Ovary (tissue), 9 donors: ENCODE data around the gene RHBDF2. TPM values are rescaled to one million over a fixed set of nuclear protein-coding genes. Genes with fewer than 3 reads are reported as not detected.

ENCODE experiments used
- DNase-seq, 5 donors: peaks; one replicate each; pipeline ENCODE4 v3.0.0-alpha.2; 2019 to 2020
- H3K27ac ChIP-seq, 2 donors: fragments of 200-600 bp; one replicate each; pipeline versions ENCODE4 v1.5.1 to v1.8.0; 2019 to 2022
- H3K27me3 ChIP-seq: fragments of 200-600 bp; one replicate; pipeline ENCODE4 v1.8.0; 2022
- H3K36me3 ChIP-seq: fragments of 200-600 bp; sonication (generic); one replicate; pipeline ENCODE4 v1.5.1; 2019
- H3K4me1 ChIP-seq: one replicate; pipeline ENCODE4 v1.8.1; 2013; ENCODE audit warnings: mild to moderate bottlenecking, moderate library complexity; ENCODE audit not compliant: insufficient read depth
- H3K4me3 ChIP-seq: fragments of 200-600 bp; sonication (generic); one replicate; pipeline ENCODE4 v1.5.1; 2017
- H3K9me3 ChIP-seq, 2 donors: fragments of 200-600 bp in 1 of 2; sonication (generic) in 1 of 2; one replicate each; pipeline versions ENCODE4 v1.5.1 to v1.8.1; 2013 to 2019; ENCODE audit warnings: mild to moderate bottlenecking in 1 of 2, moderate library complexity in 1 of 2
- CTCF ChIP-seq, 3 donors: fragments of 450-650 bp in 2 of 3; fragments of 200-600 bp in 1 of 3; IDR thresholded peaks; one replicate each; pipeline versions ENCODE4 v1.5.1 to v1.8.0; 2016 to 2022; ENCODE audit warnings: antibody characterized with exemption in 3 of 3, mild to moderate bottlenecking in 1 of 3
- EP300 ChIP-seq: sonication (generic); formaldehyde crosslinking; IDR thresholded peaks from one replicate; pipeline ENCODE4 v1.6.1; 2017; ENCODE audit warnings: antibody characterized with exemption
- POLR2A ChIP-seq: fragments of 450-650 bp; IDR thresholded peaks from one replicate; pipeline ENCODE4 v1.6.1; 2017; ENCODE audit warnings: antibody characterized with exemption, mild to moderate bottlenecking, moderate library complexity
- WGBS, 3 donors: extraction: QIAGEN DNeasy Blood & Tissue Kit in 1 of 3; methylation state at CpG; one replicate each; pipeline versions ENCODE4 v1.1.5 to v1.1.7; 2013 to 2017; 5-methylcytosine and 5-hydroxymethylcytosine counted together
- intact Hi-C, 4 donors: fragments of 100-400 bp; cut with DNase I; formaldehyde crosslinking; loops; one replicate each; pipeline versions ENCODE4 v1.11.0 to v1.15.1; 2022 to 2023
- polyA plus RNA-seq, 2 donors: library from polyadenylated mRNA; stranded (reverse); fragments of 200-250 nt in 1 of 2; fragments of 350-450 nt in 1 of 2; fragmentation: Illumina TruSeq in 1 of 2; extraction: RNeasy Lipid Tissue Mini Kit (QIAGEN cat#74804) in 1 of 2; gene quantifications; one replicate each; pipeline ENCODE4 v1.2.3, GENCODE V29; 2013 to 2014
- total RNA-seq, 7 donors: library from RNA; depleted of rRNA in 2 of 7; stranded (reverse); fragments of >200 nt in 2 of 7; fragmentation: NEBNext Ultra II Directional in 3 of 7; extraction: Animal tissue kit (Norgen Biotek cat#: 25700) in 3 of 7; gene quantifications; one replicate each; pipeline versions ENCODE4 v1.1.0 to v1.2.4, GENCODE V29; 2016 to 2023
- donor health status: DM: no; HTN: no; CAD: no; lungs with moderate emphysema.
- donor health status: DM: no; HTN: no; CAD: no.
- donor health status: Bipolar disorder and iron deficiency.
- donor health status: DM: yes; HTN: yes; CAD: no.
- donor health status: DM: no; HTN: no; CAD: no.
- donor health status: DM: yes; HTN: yes; CAD: no.

Gene RHBDF2
- total and polyA plus RNA-seq, 9 donors, result 3.3 to 39.9 (median 19.5) TPM

DNA sequence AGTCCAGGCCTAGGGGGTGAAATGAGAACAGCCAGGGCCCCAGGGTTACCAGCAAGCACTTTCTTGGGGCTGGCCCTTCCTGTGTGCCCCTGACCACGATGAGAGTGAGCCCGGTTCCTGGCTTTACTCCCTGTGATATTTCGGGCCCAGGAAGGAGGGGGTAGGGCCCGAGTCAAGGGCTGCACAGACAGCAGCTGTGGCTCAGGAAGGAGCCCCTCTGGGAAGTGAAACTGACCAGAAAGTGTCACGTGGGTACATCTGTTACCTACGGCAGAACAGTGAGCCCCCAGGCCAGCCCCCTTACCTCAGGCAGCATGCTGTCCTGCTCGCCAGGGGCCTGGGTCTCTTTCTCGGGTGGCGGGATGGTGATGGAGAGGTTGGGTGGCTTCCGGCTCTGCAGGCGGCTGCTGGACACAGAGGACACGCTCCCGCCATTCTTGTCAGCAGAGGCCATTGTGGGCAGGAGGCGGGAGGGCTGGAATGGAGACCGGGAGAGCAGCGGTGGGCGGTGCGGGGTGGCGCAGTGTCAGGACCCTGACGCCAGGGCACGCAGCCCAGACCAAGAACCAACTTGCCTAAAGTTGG is 20.1 kb downstream of the RHBDF2 start:
- DNase-seq, result peak in 2 of 5 donors; percentile 33 to 61
- no peaks in the 10 kb centered on the region for H3K27me3 ChIP-seq
- H3K4me1 ChIP-seq, result peaks cover 6% of the 10 kb centered on the region
- H3K4me3 ChIP-seq, result no peak overlapping the region
- intact Hi-C loops, result no loop called here
- peak overlapping the region; percentile 72 to 77 for H3K27ac ChIP-seq
- no peaks in the 10 kb centered on the region for H3K9me3 ChIP-seq
- H3K36me3 ChIP-seq, result no peaks in the 10 kb centered on the region
- WGBS, 3 donors, result 66 to 77% (median 67%) methylated on average over 18 to 21 of the region's 21 CpGs
- no peak for TF ChIP-seq CTCF (IDR thresholded peaks at IDR 0.05)
- no peak for TF ChIP-seq EP300
- TF ChIP-seq POLR2A, result no peak

GRCh38 chr17:76480632-76481031 is 20.6 kb downstream of the RHBDF2 start:
- 14 to 24% (median 19%) methylated on average over 15 of the region's 15 CpGs for WGBS, 3 donors
- no peaks in the 10 kb centered on the region for H3K9me3 ChIP-seq
- TF ChIP-seq EP300, result no peak
- no peak for TF ChIP-seq POLR2A
- no peak for TF ChIP-seq CTCF (IDR thresholded peaks at IDR 0.05)
- peak; percentile 55 to 75 (median 67) for DNase-seq
- intact Hi-C loops, result no loop called here
- H3K27ac ChIP-seq, result peak overlapping the region; percentile 72 to 77
- H3K36me3 ChIP-seq, result no peaks in the 10 kb centered on the region
- no peak overlapping the region for H3K4me3 ChIP-seq
- no peaks in the 10 kb centered on the region for H3K27me3 ChIP-seq
- H3K4me1 ChIP-seq, result peaks cover 6% of the 10 kb centered on the region

DNA sequence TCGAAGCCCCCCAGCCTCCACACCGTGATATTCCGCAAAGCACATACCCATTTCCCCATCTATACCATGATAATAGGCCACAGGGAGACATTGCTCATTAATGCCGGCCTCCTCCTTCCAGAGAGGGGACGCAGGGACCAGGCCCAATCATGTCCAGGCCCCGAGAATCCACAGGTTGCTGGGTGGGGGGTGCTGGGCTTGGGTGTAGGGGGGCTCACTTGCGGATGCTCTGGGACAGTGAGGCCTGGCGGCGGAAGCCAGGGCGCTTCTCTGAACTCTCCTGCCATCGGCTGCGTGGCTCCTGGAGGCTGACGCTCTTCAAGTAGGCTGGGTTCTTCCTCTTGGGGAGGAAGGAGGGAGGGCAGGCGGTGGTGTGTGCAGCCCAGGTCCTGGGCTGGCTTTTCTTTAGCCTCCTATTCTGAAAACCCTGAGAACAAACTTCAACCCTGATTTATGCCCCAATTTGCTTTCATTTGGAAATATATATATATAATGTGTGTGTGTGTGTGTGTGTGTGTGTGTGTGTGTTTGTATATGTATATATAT is 21.6 kb downstream of the RHBDF2 start:
- H3K9me3 ChIP-seq, result no peaks in the 10 kb centered on the region
- peaks cover 6% of the 10 kb centered on the region for H3K4me1 ChIP-seq
- H3K27me3 ChIP-seq, result no peaks in the 10 kb centered on the region
- TF ChIP-seq CTCF (IDR thresholded peaks at IDR 0.05) (no peak), POLR2A (no peak), EP300 (no peak)
- H3K36me3 ChIP-seq, result no peaks in the 10 kb centered on the region
- intact Hi-C loops, result no loop called here
- DNase-seq, result no peak
- H3K27ac ChIP-seq, result no peak overlapping the region
- 90 to 93% (median 91%) methylated on average over 14 of the region's 14 CpGs for WGBS, 3 donors
- no peak overlapping the region for H3K4me3 ChIP-seq

DNA sequence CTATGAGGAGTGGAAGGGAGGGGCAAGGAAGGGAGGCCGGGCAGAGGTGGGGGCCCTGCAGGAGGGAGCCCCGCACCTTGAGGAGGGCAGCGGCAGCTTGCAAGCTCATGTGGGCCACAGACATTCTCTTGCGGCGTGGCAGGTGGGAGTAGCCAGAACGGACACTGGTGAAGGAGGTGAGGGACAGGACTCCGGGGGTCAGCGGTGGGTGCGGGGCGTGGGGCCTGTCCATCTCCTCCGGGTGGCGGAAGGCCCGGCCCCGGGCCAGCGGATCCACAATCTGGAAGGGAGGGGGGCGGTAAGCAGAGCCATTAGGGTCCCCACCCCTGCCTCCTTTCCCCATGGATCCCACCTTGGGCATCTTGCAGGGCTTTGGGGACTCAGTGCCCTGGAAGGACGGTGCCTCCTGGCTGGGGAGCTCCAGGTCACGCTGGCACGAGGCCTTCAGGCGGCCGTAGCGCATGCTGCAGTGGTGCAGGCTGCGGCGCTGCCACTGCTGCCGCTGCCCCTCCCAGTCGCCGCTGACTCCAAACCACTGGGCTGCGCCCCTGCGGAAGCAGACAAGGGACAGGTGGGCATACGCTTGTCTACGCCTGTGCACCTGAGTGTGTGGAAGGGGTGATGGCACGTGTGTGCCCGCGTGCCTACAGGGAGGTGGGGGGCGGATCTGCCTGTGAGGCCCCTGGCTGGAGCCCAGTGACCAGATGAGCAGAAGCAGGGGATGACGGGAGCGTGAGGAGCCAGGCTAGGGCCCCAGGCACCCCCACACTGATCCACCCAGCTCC is 22.3 kb downstream of the RHBDF2 start:
- no peak for DNase-seq
- WGBS, 3 donors, result 89% methylated on average over 37 of the region's 37 CpGs
- peaks cover 6% of the 10 kb centered on the region for H3K4me1 ChIP-seq
- no peaks in the 10 kb centered on the region for H3K9me3 ChIP-seq
- TF ChIP-seq POLR2A (no peak), EP300 (no peak), CTCF (IDR thresholded peaks at IDR 0.05) (no peak)
- no peaks in the 10 kb centered on the region for H3K36me3 ChIP-seq
- H3K4me3 ChIP-seq, result no peak overlapping the region
- intact Hi-C loops, result no loop called here
- H3K27ac ChIP-seq, result no peak overlapping the region
- no peaks in the 10 kb centered on the region for H3K27me3 ChIP-seq
